GM13977 (cell line): ENCODE results near the gene RBM10.

ENCODE experiments used
- DNase-seq: peaks from one replicate; pipeline ENCODE4 v3.0.0; 2012; ENCODE audit warnings: low spot score
- CTCF ChIP-seq: IDR thresholded peaks from 2 replicates; pipeline ENCODE4 v1.5.1; 2012; ENCODE audit warnings: mild to moderate bottlenecking, control low read depth; ENCODE audit not compliant: insufficient read depth; ENCODE audit errors: extremely low read depth, missing control alignments
- in situ Hi-C: fragments of 300-500 bp; cut with MboI; formaldehyde crosslinking; loops from one replicate; pipeline ENCODE4 v1.12.0; 2022; ENCODE audit warnings: low sequenced_read_pairs, low pct_unique_long_range_greater_than_20kb, mixed read lengths, inconsistent platforms; ENCODE audit not compliant: unreplicated experiment

The RBM10 gene

GRCh38 chrX:47169273-47169672 lies 24.3 kb downstream of the RBM10 start:
- in situ Hi-C loops = no loop called here
- no peak for DNase-seq
- no peak for TF ChIP-seq CTCF

- TF ChIP-seq CTCF = no peak
- in situ Hi-C loops = no loop called here
- DNase-seq = no peak
Measured at GRCh38 chrX:47169726-47170515, 24.9 kb downstream of the RBM10 start.

- no peak for TF ChIP-seq CTCF
- no peak for DNase-seq
- in situ Hi-C loops = no loop called here
Measured at GRCh38 chrX:47170861-47171692, 26.1 kb downstream of the RBM10 start.

- DNase-seq = no peak
- in situ Hi-C loops = no loop called here
- no peak for TF ChIP-seq CTCF
Measured at GRCh38 chrX:47171996-47172395, 27.0 kb downstream of the RBM10 start.

- no peak for TF ChIP-seq CTCF
- no peak for DNase-seq
- in situ Hi-C loops = no loop called here
Measured at GRCh38 chrX:47172549-47172948, 27.5 kb downstream of the RBM10 start.

- TF ChIP-seq CTCF = no peak
- in situ Hi-C loops = no loop called here
- no peak for DNase-seq
Measured at GRCh38 chrX:47172971-47173792, 28.2 kb downstream of the RBM10 start.
